HG02610 (cell line): ENCODE data around the gene ATOH7.
"Not testable (repeated sequence)": the region's sequence is repeated elsewhere in the genome, so short reads cannot be mapped to it uniquely, and the experiment has no call there.

Experiments used
- ATAC-seq: cut with Tn5 transposase; IDR thresholded peaks from one replicate; pipeline ENCODE4 v1.9.1; 2021; ENCODE audit warnings: mild to moderate bottlenecking, moderate library complexity; ENCODE audit not compliant: unreplicated experiment

Gene ATOH7

GRCh38 chr10:68231817-68232251 is at the start of gene ATOH7:
ATOH7 (minus strand) TSS chr10:68232113; CDS start chr10:68231677, 436 bp downstream.
- no peak for ATAC-seq

GRCh38 chr10:68280758-68281157 is 48.8 kb upstream of the ATOH7 start:
- no peak for ATAC-seq

GRCh38 chr10:68278906-68279753 is 47.2 kb upstream of the ATOH7 start:
- not testable (repeated sequence) for ATAC-seq

- ATAC-seq, result not testable (repeated sequence)
These were observed 45.9 kb upstream of the ATOH7 start for GRCh38 chr10:68277814-68278213.

GRCh38 chr10:68276224-68276623 is 44.3 kb upstream of the ATOH7 start:
- no peak for ATAC-seq

GRCh38 chr10:68275600-68276126 is 43.8 kb upstream of the ATOH7 start:
- no peak for ATAC-seq

- no peak for ATAC-seq
These were observed 40.9 kb upstream of the ATOH7 start for GRCh38 chr10:68272833-68273232.

- ATAC-seq, result no peak
These were observed 39.4 kb upstream of the ATOH7 start for GRCh38 chr10:68271196-68271882.

- no peak for ATAC-seq
These were observed 37.8 kb upstream of the ATOH7 start for GRCh38 chr10:68269562-68270290.

GRCh38 chr10:68261132-68261856 is 29.4 kb upstream of the ATOH7 start:
- no peak for ATAC-seq

- ATAC-seq, result no peak
These were observed 21.4 kb upstream of the ATOH7 start for GRCh38 chr10:68253346-68253745.

- no peak for ATAC-seq
These were observed 19.9 kb upstream of the ATOH7 start for GRCh38 chr10:68251625-68252495.

- ATAC-seq, result no peak
These were observed 19.2 kb upstream of the ATOH7 start for GRCh38 chr10:68251151-68251550.

- no peak for ATAC-seq
These were observed 17.4 kb upstream of the ATOH7 start for GRCh38 chr10:68249297-68249696.

- no peak for ATAC-seq
These were observed 16.0 kb upstream of the ATOH7 start for GRCh38 chr10:68247931-68248330.

- ATAC-seq, result not testable (repeated sequence)
These were observed 14.5 kb upstream of the ATOH7 start for GRCh38 chr10:68246397-68246796.

- ATAC-seq, result no peak
These were observed 10.1 kb upstream of the ATOH7 start for GRCh38 chr10:68242051-68242450.

GRCh38 chr10:68239596-68240150 is 7.8 kb upstream of the ATOH7 start:
- no peak for ATAC-seq

- no peak for ATAC-seq
These were observed 7.2 kb upstream of the ATOH7 start for GRCh38 chr10:68239069-68239468.
